ENCODE measurements around the gene ZSWIM1. TPM values are rescaled to one million over a fixed set of nuclear protein-coding genes. Genes with fewer than 3 reads are reported as not detected.

The ZSWIM1 gene
- total and polyA plus RNA-seq, 2 donors (not counting 3 experiments of a cell fraction or from before 2014, with no cell fraction given) = 8.5 to 10.0 TPM

GRCh38 chr20:45934046-45934585 lies 53.1 kb downstream of the ZSWIM1 start:
- Histone ChIP-seq H2AFZ (ENCODE audit: low read depth, low read length) (no peak overlapping the region), H4K20me1 (replicated peaks; ENCODE audit: control insufficient read depth, extremely low read depth, insufficient read depth, low read length) (no peaks in the 10 kb centered on the region), H3K27me3 (ENCODE audit: control insufficient read depth in 2 of 2, insufficient read depth in 2 of 2, low read length in 2 of 2) (no peaks in the 10 kb centered on the region), H3K9ac (replicated peaks; ENCODE audit: extremely low read depth, insufficient read depth, low read length) (peak overlapping the region; percentile 98), H3K4me3 (replicated peaks in 1 of 3; ENCODE audit: insufficient read depth in 1 of 3, low read depth in 1 of 3, low read length in 3 of 3) (peak overlapping the region; percentile 26 to 97 (median 84)), H3K36me3 (ENCODE audit: control insufficient read depth in 2 of 2, extremely low read depth in 1 of 2, insufficient read depth in 2 of 2, low read length in 2 of 2) (peaks cover 3 to 13% of the 10 kb centered on the region in 2 experiments), H3K79me2 (ENCODE audit: control insufficient read depth, insufficient read depth, low read length) (peaks cover 20% of the 10 kb centered on the region), H3K9me3 (replicated peaks; ENCODE audit: control insufficient read depth, insufficient read depth, low read length) (no peaks in the 10 kb centered on the region), H3K9me1 (replicated peaks; ENCODE audit: control insufficient read depth, extremely low read depth, insufficient read depth, low read length) (no peaks in the 10 kb centered on the region), H3K4me2 (ENCODE audit: insufficient read depth, low read length) (peak overlapping the region; percentile 82), H3K27ac (ENCODE audit: insufficient read depth, low read depth, low read length) (peak overlapping the region; percentile 89), H3K4me1 (ENCODE audit: control insufficient read depth, extremely low read depth, insufficient read depth, low read length) (peaks cover 14% of the 10 kb centered on the region)
- ChIA-PET POLR2A (interaction anchor here (0.6 to 2.9 kb wide), 12 partner anchors 9 to 74 kb away, joined by 3 to 26 read pairs (median 8); partner anchors contain the start of genes CTSA, NEURL2, PLTP and ZSWIM1), CTCF (interaction anchor here (0.8 to 4.9 kb wide), 13 partner anchors 8 to 110 kb away, joined by 3 to 50 read pairs (median 5); partner anchors contain the start of genes CTSA, NEURL2, PLTP and ZSWIM1)
- no peak for TF ChIP-seq JUN (IDR thresholded peaks at IDR 0.05; ENCODE audit: borderline replicate concordance, insufficient read depth, insufficient read length, low read depth)
- no peak for TF ChIP-seq EZH2 (IDR thresholded peaks at IDR 0.05; ENCODE audit: borderline replicate concordance, low read depth, low read length, severe bottlenecking)
- intact Hi-C loops (cut with micrococcal nuclease) (loop anchor here (1.0 to 2.0 kb wide), 5 partner anchors 38 to 111 kb away; partner anchors contain the start of genes ACOT8, ZNF335, ZSWIM1 and ZSWIM3), dilution Hi-C loops (cut with MboI; ENCODE audit: extremely low pct_ligation_motif_present, low sequenced_read_pairs) (no loop called here)
- BruUV-seq (replicated peaks) = no TSS peak
- DNase-seq (ENCODE audit: low read depth, low spot score) (no peak), FAIRE-seq (no peak)

Other genes starting within 250 kb of the ZSWIM1 start
- gene WFDC9, start 249.9 kb upstream of the ZSWIM1 start, total RNA-seq = not detected in 2 replicates
- gene WFDC9, start 249.9 kb upstream of the ZSWIM1 start, polyA plus RNA-seq = not detected in 2 replicates
- not detected in 2 replicates for gene WFDC11, start 211.0 kb upstream of the ZSWIM1 start, total RNA-seq
- not detected in 2 replicates for gene WFDC11, start 211.0 kb upstream of the ZSWIM1 start, polyA plus RNA-seq
- not detected in 2 replicates for gene WFDC13, start 179.2 kb upstream of the ZSWIM1 start, total RNA-seq
- gene WFDC13, start 179.2 kb upstream of the ZSWIM1 start, polyA plus RNA-seq = not detected in 2 replicates
- gene WFDC10B, start 176.2 kb upstream of the ZSWIM1 start, total RNA-seq = not detected in 2 replicates
- not detected in 2 replicates for gene WFDC10B, start 176.2 kb upstream of the ZSWIM1 start, polyA plus RNA-seq
- not detected in 2 replicates for gene SPINT4, start 158.9 kb upstream of the ZSWIM1 start, total RNA-seq
- gene SPINT4, start 158.9 kb upstream of the ZSWIM1 start, polyA plus RNA-seq = not detected in 2 replicates
- gene WFDC3, start 89.3 kb upstream of the ZSWIM1 start, total RNA-seq = not detected in 2 replicates
- gene WFDC3, start 89.3 kb upstream of the ZSWIM1 start, polyA plus RNA-seq = 0.39 TPM in 1 of 2 replicates, not detected in the other
- gene DNTTIP1, start 89.3 kb upstream of the ZSWIM1 start, total RNA-seq = 31.9 and 33.7 TPM in 2 replicates
- 38.4 and 40.5 TPM in 2 replicates for gene DNTTIP1, start 89.3 kb upstream of the ZSWIM1 start, polyA plus RNA-seq
- gene UBE2C, start 68.6 kb upstream of the ZSWIM1 start, total RNA-seq = 108 and 129 TPM in 2 replicates
- 130 and 135 TPM in 2 replicates for gene UBE2C, start 68.6 kb upstream of the ZSWIM1 start, polyA plus RNA-seq
- gene TNNC2, start 53.9 kb upstream of the ZSWIM1 start, total RNA-seq = not detected in 2 replicates
- 0.19 and 0.26 TPM in 2 replicates for gene TNNC2, start 53.9 kb upstream of the ZSWIM1 start, polyA plus RNA-seq
- 11.9 and 14.9 TPM in 2 replicates for gene SNX21, start 47.4 kb upstream of the ZSWIM1 start, total RNA-seq
- 11.6 and 14.8 TPM in 2 replicates for gene SNX21, start 47.4 kb upstream of the ZSWIM1 start, polyA plus RNA-seq
- gene ACOT8, start 23.8 kb upstream of the ZSWIM1 start, total RNA-seq = 15.5 and 15.8 TPM in 2 replicates
- gene ACOT8, start 23.8 kb upstream of the ZSWIM1 start, polyA plus RNA-seq = 50.9 and 58.8 TPM in 2 replicates
- gene ZSWIM3, start 23.6 kb upstream of the ZSWIM1 start, total RNA-seq = 4.2 and 4.4 TPM in 2 replicates
- 3.8 and 4.5 TPM in 2 replicates for gene ZSWIM3, start 23.6 kb upstream of the ZSWIM1 start, polyA plus RNA-seq
- gene SPATA25, start 6.4 kb downstream of the ZSWIM1 start, total RNA-seq = 1.3 TPM in 1 of 2 replicates, not detected in the other
- 0.69 and 1.0 TPM in 2 replicates for gene SPATA25, start 6.4 kb downstream of the ZSWIM1 start, polyA plus RNA-seq
- 5.4 and 6.5 TPM in 2 replicates for gene NEURL2, start 10.0 kb downstream of the ZSWIM1 start, total RNA-seq
- 2.8 and 4.5 TPM in 2 replicates for gene NEURL2, start 10.0 kb downstream of the ZSWIM1 start, polyA plus RNA-seq
- gene CTSA, start 10.1 kb downstream of the ZSWIM1 start, total RNA-seq = 156 and 169 TPM in 2 replicates
- 409 and 427 TPM in 2 replicates for gene CTSA, start 10.1 kb downstream of the ZSWIM1 start, polyA plus RNA-seq
- 61.9 and 62.1 TPM in 2 replicates for gene PLTP, start 30.9 kb downstream of the ZSWIM1 start, total RNA-seq
- 118 TPM in 2 replicates for gene PLTP, start 30.9 kb downstream of the ZSWIM1 start, polyA plus RNA-seq
- gene PCIF1, start 53.5 kb downstream of the ZSWIM1 start, total RNA-seq = 25.8 and 27.2 TPM in 2 replicates
- 26.4 and 27.6 TPM in 2 replicates for gene PCIF1, start 53.5 kb downstream of the ZSWIM1 start, polyA plus RNA-seq
- 22.8 and 23.9 TPM in 2 replicates for gene ZNF335, start 91.0 kb downstream of the ZSWIM1 start, total RNA-seq
- gene ZNF335, start 91.0 kb downstream of the ZSWIM1 start, polyA plus RNA-seq = 17.3 and 20.4 TPM in 2 replicates
- not detected in 2 replicates for gene MMP9, start 127.7 kb downstream of the ZSWIM1 start, total RNA-seq
- not detected in 2 replicates for gene MMP9, start 127.7 kb downstream of the ZSWIM1 start, polyA plus RNA-seq
- 1.6 and 1.8 TPM in 2 replicates for gene SLC12A5, start 148.0 kb downstream of the ZSWIM1 start, total RNA-seq
- gene SLC12A5, start 148.0 kb downstream of the ZSWIM1 start, polyA plus RNA-seq = 1.8 and 2.3 TPM in 2 replicates
- gene NCOA5, start 208.7 kb downstream of the ZSWIM1 start, total RNA-seq = 34.2 and 39.5 TPM in 2 replicates
- gene NCOA5, start 208.7 kb downstream of the ZSWIM1 start, polyA plus RNA-seq = 30.3 and 32.0 TPM in 2 replicates
- gene CD40, start 237.1 kb downstream of the ZSWIM1 start, total RNA-seq = 33.1 and 36.6 TPM in 2 replicates
- gene CD40, start 237.1 kb downstream of the ZSWIM1 start, polyA plus RNA-seq = 38.3 and 43.9 TPM in 2 replicates

All from endothelial cell of umbilical vein (primary cell).